HG02588 (cell line): ENCODE data around the gene C17orf50.
"Not testable (repeated sequence)": the region's sequence is repeated elsewhere in the genome, so short reads cannot be mapped to it uniquely, and the experiment has no call there.

Experiments
- ATAC-seq: cut with Tn5 transposase; IDR thresholded peaks from one replicate; pipeline ENCODE4 v1.9.1; 2021; ENCODE audit warnings: mild to moderate bottlenecking, moderate library complexity; ENCODE audit not compliant: unreplicated experiment

C17orf50 gene

DNA sequence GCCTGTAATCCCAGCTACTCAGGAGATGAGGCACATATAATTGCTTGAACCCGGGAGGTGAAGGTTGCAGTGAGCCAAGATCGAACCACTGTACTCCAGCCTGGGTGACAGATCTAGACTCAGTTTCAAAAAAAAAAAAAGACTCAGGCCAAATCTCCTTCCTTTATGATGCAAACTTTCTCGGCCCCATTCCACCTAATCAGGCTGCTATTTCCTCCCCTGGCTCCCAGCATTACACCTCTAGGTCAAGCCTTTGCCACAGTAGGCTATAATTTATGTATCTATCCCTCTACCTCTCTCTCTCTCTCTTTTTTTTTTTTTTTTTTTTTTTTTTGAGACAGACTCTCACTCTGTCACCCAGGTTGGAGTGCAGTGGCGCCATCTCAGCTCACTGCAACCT lies 9.1 kb upstream of the C17orf50 start:
- ATAC-seq = not testable (repeated sequence)

DNA sequence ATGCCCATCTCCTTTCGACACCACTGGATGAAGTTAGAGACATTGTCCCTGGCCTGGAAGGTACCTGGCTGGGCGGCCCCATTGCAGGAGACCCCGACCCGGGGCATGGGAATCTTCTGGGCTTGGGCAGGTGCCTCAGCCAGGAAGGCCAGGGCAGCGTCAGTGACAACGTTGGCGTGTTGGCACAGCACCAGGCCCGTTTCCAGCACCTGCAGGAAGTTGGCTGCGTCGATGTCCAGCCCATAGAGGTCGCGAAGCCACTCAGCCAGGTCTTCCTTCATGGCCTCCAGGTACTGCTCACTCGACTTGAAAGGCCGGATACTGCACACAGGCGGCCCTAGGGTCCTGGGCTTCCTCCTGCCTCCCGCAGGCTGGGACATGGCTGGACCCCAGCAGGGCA lies 8.2 kb upstream of the C17orf50 start:
- ATAC-seq = no peak

DNA sequence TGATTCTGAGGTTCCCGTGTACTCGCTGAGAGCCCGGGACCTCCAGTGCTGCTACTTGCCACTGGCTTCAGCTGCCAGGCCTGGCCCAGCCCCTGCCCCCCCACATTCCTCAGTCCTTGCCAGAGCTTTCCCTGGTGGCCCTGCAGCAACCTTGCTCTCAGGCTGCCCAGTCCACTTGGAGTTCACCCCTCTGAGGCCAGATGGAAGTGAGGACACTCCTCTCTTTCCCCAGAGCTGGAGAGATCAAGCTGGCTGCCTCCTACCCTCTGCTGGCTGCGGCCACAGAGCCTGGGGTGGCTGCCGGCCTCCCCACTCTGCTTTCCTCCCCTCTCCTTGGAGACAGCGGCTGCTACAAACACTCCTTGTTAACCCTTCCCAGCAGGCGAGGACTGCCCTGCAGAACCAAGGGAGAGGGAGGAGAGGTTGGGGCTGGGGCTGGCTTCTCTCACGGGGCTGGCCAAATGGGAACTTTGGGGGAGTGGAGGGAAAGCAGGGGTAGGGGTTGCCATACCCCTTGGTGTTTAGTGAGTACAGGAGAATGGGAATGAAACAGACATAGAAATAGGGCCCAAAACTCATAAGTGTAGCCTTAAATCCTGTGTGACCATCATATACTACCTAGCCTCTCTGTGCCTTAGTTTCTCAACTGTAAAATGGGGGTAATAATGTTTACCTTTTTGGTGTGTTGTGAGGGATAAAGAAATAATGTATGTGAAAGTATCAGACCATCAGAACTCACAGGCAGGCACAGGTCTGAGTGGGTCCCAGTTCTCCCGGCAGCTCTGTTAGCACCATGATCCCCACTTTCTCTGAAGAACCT lies 7.5 kb upstream of the C17orf50 start, which contains the start of gene GAS2L2:
Gene GAS2L2 (minus strand): TSS at position 295 of the 820 bp plus-strand sequence. CDS start 389 bp downstream, outside the sequence.
- ATAC-seq = no peak

DNA sequence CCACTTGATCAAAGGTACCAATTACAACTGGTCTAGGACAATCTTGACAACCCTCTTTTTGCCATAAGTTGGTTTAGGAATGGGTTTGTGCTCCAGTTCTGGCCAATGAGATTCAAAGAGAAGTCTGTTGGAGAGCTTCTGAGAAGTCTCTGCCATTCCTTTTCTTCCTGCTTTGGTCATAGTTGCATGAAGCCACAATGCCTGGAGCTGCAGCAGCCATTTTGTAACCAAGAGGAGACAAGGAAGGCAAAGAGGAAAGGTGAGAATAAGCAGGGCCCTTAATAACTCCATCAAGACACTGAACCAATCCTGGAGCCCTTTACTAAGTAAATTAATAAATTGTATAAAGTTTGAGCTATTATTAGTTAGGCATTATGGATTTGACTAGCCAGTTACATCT lies 3.4 kb upstream of the C17orf50 start:
- no peak for ATAC-seq

DNA sequence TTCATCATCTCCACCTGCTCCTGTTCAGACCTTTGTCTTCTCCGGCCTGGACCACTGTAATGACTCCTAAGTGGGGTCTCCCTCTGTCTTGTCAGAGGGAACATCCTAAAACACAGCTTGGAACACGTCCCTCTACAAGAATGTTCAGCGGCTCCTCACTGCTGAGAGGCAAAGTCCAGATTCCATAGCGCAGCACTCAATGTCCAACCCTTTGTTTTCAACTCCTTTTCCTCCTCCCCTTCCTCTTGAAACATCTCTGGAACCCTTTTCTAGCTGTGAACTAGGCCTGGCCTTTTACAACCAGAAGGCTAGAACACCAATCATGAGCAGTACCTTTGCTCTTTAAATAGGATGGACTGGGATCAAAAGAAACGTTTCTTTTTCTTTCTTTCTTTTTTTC lies 914 bp downstream of the C17orf50 start:
- no peak for ATAC-seq

DNA sequence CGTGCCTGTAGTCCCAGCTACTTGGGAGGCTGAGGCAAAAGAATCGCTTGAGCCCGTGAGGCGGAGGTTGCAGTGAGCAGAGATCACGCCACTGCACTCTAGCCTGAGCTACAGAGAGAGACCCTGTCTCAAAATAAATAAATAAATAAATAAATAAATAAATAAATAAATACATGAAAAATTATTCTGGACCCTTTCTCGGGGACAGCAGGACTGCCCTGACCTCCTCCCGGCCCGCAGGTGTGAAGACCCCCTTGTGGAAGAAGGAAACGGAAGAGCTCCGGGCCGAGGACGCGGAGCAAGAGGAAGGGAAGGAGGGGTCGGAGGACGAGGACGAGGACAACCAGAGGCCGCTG lies 3.1 kb downstream of the C17orf50 start:
- ATAC-seq = no peak

DNA sequence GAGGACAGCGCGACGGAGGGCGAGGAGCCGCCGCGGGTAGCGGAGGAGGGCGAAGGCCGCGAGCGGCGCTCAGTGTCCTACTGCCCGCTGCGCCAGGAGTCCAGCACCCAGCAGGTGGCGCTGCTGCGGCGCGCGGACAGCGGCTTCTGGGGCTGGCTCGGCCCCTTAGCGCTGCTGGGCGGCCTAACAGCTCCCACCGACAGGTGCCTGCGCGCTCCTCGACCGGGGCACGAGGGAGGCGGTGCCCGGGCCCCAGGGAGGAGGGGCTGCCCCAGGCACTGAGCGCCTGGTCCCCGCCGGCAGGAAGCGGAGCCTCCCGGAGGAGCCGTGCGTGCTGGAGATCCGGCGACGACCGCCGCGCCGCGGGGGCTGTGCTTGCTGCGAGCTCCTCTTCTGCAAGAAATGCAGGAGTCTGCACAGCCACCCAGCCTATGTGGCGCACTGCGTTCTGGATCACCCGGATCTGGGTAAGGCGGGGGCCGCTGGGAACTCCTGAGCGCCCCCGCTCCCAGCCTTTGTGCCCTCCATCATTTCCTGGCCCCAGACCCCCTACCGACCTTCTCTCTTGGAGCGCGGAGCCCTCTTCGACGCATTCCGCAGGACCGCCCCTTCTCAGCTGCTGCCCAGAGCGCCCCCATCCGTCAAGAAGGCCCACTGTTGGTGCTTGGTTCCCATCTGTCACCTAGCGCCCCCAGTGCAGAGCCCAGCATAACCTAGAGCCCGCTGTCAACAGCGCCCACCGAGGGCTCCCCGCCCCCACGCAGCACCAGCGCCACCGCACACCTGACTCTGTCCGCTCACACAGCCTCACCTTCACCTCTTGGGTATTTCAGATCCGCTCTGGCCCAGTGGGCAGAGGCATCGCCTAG lies 3.7 kb downstream of the C17orf50 start:
- peak; percentile 74 for ATAC-seq

DNA sequence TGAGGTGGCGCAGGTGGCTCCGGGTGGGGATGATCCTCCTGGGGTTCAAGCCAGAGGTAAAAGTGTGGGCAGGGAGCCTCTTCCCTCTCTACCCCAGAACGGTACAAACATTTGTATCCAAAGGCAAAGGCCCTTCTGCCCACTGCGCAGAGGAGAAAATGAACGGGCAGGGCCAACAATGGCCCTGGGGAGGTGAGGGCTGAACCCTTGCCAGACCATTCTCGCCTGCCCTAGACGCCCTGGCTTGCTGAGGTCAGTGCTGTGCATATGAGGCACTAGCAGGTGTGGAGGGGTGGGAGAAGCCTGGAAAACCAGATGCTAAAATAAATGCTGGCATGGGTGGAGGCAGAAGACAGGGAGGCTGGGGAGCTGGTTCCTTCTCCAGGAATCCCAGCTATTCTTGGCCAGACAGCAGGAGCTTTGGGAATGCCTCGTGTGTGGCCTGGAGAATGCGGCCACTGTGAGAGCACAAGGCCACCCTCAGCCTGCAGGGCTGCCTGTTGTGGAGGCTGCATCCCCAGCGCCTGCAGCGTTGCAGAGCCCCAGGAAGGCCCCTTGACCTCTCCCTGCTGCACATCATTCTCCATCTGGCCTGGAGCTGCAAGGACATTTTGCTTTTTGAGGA lies 4.5 kb downstream of the C17orf50 start:
- no peak for ATAC-seq

DNA sequence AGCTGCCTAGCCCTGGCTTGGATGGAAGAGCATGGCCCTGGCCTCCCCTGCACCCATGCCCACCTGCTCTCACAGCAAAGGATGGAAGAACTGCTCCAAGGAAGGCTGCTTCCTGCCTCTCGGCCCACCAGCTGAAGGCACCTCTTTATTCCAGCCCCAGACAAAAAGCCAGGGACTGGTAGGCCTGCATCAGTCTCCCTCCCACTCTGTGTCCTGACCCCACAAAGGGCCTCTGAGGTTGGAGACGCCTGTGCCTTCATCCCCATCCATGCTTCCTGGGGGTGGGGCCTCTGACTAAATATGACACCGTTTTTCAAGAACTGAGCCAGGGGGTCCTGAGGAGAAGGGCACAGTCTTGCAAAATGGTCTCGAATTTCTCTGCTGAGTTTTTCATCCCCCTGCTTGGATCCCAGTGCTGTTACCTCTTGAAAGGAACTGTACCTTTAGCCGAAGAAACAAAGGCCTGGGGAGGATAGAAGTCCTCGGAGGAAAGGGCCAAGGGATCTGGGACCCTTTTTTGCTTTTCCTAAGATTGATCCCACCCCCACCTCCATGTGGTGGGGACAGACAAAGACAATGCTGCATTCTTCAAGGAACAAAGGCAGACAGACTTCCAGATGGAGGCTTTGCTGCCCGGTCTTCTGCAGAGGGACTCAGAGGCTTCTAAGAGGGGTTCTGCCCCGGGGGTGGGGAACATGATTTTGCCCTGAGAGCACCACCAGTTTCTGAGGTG lies 5.2 kb downstream of the C17orf50 start:
- ATAC-seq = no peak

DNA sequence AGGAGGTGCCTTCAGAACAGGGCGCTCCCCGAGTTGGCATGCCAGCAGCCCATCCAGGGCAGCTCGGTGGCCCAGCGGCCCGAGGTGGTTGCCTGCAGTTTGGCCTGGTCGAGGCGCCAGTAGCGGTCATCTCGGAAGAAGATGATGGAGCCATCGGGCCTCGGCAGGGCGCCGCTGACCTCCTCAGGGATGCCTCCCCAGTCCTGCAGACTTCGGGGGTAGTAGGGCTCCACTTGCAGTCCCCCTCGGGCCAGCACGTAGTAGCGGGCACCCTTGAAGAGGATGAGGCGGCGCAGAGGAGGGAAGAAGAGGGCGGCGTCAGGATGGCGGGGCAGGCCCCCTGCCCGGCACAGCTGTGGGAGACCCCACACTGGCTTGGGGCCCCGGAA lies 5.8 kb downstream of the C17orf50 start:
- no peak for ATAC-seq

DNA sequence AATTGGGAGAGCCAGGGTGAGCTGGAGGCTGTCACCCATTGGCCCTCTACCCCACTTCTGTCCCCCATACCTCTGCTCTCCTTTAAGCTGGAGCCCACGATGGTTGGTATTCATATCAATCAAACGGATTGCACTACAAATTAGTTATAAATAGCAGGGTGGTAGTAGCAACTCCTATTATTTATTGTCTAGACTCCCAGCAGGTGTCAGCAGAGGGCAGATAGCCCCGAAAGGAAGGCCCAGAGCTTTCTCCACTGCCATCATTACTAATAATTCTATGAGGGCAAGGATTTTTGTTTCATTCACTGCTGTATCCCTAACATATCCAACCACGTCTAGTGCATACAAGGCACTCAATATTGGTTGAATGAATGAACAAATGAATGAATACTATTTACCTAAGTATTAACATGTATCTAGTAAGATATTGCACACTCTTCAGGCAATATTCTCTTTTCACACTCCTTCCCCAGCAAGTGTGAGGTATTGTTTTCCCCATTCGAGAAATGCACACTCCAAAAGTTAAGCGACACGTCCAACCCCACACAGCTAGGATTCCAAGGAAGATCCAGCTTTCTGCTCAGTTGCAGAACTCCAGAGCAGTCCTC lies 6.3 kb downstream of the C17orf50 start:
- ATAC-seq = no peak

DNA sequence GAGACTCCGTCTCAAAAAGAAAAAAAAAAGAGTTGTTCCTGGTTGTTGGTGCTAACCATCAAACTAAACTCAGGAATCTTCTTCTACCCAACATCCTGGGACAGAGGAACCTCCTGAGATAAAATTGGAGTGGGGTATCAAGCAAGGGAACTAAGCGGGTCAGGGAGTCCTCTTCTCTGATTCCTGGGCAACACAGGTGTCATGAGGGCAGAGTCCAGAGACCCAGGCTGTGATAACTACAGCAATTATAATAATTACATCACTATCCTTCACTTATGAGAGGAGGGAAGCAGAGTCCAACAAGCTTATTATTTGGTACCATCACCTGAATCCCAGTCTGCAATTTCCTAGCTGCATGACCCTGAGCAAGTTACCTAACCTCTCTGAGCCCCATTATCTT lies 8.1 kb downstream of the C17orf50 start:
- no peak for ATAC-seq

DNA sequence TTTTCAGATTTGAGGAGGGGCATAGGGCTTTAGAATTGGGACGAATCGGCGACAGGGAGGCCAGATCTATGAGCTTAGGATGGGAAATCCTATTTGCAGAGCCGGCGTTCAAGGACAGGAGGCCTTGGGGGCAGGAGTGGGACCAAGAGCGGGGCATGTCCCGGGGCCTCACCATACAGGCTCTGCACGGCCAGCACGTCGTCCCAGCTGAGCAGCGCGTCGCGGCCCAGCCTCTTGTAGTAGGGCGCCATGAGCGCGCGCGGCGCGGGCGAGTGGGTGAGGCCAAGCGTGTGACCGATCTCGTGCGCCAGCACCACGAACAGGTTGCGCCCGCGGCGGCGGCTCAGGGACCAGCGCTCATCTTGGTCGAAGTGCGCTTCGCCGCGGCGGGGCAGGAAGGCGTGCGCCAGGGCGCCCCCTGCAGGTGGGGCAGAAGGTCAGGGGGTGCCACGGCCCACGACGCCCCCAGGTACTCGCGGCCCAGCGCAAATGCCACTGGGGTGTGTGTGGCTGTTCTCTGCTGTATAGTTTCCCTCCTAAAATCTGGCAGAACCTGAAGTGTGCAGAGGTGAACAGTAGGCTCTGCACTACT lies 9.3 kb downstream of the C17orf50 start:
- ATAC-seq = no peak

DNA sequence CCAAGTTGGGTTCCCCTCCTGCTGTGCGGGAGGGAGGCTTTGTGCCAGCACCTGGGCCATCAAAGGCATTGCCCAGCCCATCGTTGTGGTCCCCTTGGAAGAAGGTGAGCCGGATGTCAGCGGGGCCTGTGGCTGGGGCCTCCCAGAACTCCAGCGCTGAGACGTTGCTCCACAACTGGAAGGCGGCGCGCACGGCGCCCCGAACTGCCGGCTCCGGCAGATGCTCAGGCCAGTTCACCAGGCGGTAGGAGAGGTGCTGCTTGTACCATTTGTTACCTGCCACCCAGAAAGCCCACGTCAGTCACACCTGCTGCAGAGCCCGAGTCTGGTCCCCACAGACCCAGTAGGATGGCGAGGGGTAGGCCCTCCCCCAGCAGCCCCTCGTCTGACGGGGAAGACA lies 12.4 kb downstream of the C17orf50 start:
- ATAC-seq = no peak

DNA sequence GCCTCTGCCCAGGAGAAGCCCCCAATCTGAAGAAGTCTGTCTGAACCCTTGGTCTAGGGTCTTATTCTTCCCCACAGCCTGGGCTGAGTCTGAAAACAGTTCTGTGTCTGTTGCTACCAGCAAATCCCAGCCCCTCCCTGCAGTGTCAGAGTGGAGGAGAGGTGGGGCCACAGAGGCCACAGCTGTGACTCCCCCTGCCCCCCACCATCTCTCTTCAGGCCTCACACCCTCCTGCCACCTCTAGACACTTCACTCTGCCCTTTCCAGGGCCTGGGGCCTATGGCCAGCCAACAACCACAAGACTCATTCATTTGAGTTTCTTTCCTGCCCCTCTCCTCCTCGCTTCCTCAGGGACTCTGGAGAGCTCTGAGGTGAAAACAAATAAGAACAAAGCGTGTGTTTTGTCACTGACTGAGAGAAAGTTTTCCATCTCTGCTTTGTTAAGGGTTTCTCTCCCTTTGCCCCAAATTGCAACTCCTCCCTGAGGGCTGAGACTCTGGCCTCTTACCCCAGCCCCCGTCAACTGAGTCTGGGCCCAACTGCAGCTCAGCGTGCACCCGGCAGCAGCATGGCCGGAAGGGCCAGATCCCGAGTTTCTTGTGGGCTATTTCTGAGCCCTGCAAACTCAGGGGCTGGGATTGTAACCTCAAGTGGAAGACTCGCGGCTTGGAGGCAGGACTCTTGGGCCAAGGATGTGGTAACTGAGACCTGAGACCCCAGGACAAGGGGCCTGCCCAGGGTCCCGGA lies 13.2 kb downstream of the C17orf50 start:
- ATAC-seq = no peak

DNA sequence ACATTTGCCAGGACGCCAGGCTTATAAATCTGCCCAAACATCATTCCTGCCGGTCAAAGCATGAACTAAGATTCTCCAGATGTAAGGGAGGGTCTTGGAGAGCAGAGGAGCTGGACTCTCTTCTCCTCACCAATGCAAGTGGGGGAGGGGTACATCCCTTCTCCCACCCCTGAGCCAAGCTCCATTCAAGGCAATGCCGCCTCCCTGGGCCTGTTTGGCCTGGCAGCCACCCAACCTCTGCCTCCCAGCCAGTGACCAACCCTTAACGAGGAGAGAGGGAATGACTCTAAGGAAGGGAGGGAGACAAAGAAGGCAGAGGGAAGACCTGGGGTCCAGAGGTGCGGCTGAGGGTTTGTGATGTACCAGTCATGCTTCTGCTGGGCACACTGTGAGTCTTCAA lies 13.8 kb downstream of the C17orf50 start:
- ATAC-seq = no peak

DNA sequence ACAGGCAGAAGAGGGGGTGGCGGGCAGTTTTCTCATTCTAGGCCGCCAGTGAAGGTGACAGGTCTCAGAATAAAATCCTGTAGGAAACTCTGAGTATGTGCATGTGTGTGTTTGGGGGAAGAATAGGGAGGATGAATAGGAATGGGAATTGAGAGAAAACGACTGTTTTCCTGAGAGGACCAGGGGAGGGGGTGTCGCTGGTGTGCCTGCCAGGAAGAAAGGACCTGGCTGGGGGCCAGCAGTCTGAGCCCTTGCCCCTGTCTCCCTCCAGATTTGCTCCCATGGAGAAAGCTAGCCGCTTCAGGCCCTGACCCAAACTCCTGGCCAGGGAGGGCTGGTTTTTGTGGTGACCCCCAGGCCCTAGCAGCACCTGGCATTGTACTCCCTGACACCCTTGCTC lies 14.4 kb downstream of the C17orf50 start:
- no peak for ATAC-seq

DNA sequence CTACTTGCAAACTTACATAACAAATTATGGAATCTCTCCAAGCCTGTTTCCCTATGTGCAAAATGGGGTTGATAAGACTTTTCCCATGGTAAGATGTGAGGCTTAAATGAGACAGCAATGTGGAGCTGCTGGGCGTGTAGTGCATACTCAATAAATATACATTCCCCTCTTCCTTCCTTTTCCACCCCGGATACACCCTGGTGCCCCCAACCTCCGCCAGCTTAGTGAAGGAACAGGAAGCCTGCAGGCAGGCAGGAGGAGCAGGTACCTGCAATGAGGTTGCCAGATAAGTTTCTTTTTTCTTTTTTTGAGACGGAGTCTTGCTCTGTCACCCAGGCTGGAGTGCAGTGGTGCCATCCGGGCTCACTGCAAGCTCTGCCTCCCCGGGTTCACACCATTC lies 14.9 kb downstream of the C17orf50 start:
- no peak for ATAC-seq

DNA sequence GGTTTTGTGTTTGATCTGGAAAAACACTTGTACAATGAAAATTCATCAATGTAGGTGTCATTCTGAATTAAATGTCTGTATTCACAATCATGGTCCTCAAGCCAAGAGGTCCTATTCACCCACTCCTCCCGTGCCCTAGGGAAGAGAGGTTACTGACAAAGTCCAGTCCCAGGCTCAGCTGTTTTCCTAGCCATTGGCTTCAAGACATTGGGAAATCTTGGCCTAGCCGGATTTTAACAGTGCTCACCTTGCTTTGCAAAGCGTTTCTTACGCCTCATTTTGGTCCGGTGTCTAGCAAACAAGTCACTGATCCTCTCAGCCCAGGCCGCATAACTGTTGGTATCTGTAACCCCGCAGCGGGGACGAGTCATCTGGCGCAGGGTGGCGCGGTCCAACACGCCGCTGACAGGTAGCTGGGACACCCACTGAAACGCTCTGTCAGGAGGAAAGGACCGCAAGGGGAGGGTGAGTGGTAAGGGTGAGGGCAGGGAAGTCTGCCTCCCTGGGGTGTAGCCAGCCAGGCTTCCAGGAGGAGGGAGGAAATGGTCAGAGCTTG lies 18.0 kb downstream of the C17orf50 start:
- ATAC-seq = no peak
